GM12878 (cell line): ENCODE results near the gene DAZAP1. TPM values are rescaled to one million over a fixed set of nuclear protein-coding genes. Genes with fewer than 3 reads are reported as not detected.

ENCODE experiments used
- CBFB ChIP-seq: IDR thresholded peaks from 2 replicates; pipeline ENCODE4 v1.6.1; 2016; ENCODE audit warnings: antibody characterized with exemption, low read depth
- CBX5 ChIP-seq: sonication (generic); IDR thresholded peaks from 2 replicates; pipeline ENCODE4 v1.6.1; 2016; ENCODE audit warnings: low read depth, moderate library complexity, mild to moderate bottlenecking, inconsistent platforms
- ELK1 ChIP-seq: IDR thresholded peaks from 2 replicates; pipeline ENCODE4 v1.6.1; 2012; ENCODE audit warnings: low read depth, low read length, improper control_type of control experiment
- ESRRA ChIP-seq: IDR thresholded peaks from 2 replicates; pipeline ENCODE4 v1.6.1; 2012; ENCODE audit warnings: mild to moderate bottlenecking, low read length, improper control_type of control experiment
- FOS ChIP-seq: IDR thresholded peaks from 3 replicates; pipeline ENCODE4 v1.6.1; 2011; ENCODE audit warnings: borderline replicate concordance; ENCODE audit not compliant: insufficient read length; ENCODE audit errors: extremely low read depth
- FOXM1 ChIP-seq: IDR thresholded peaks from 2 replicates; pipeline ENCODE4 v1.6.1; 2012; ENCODE audit warnings: low read depth, mild to moderate bottlenecking, inconsistent platforms, low read length, moderate library complexity
- GATAD2B ChIP-seq: fragments of 450-650 bp; conservative IDR thresholded peaks from 2 replicates; pipeline ENCODE4 v1.6.1; 2017; ENCODE audit warnings: low read depth, mild to moderate bottlenecking, moderate library complexity
- IKZF2 ChIP-seq, 2 experiments: fragments of 450-650 bp; IDR thresholded peaks; 2 replicates each; pipeline ENCODE4 v1.6.1; 2017; ENCODE audit warnings: mild to moderate bottlenecking in 2 of 2, moderate library complexity in 2 of 2
- NFIC ChIP-seq: IDR thresholded peaks from 2 replicates; pipeline ENCODE4 v1.6.1; 2012; ENCODE audit warnings: low read depth, mild to moderate bottlenecking, inconsistent platforms, low read length, moderate library complexity
- NRF1 ChIP-seq: conservative IDR thresholded peaks from 2 replicates; pipeline ENCODE4 v1.6.1; 2011; ENCODE audit warnings: mild to moderate bottlenecking, low read depth, low read length, improper control_type of control experiment
- PAX8 ChIP-seq: fragments of 450-650 bp; IDR thresholded peaks from 2 replicates; pipeline ENCODE4 v1.6.1; 2017; ENCODE audit warnings: mild to moderate bottlenecking, moderate library complexity
- PBX3 ChIP-seq: IDR thresholded peaks from 2 replicates; pipeline ENCODE4 v1.6.1; 2011; ENCODE audit warnings: mild to moderate bottlenecking, low read depth, low read length, moderate library complexity; ENCODE audit not compliant: insufficient replicate concordance
- POLR2AphosphoS5 ChIP-seq: IDR thresholded peaks from 2 replicates; pipeline ENCODE4 v1.6.1; 2011; ENCODE audit warnings: mild to moderate bottlenecking, low read length, inconsistent platforms
- SIN3A ChIP-seq: IDR thresholded peaks from 2 replicates; pipeline ENCODE4 v1.6.1; 2012; ENCODE audit warnings: low read depth, low read length, improper control_type of control experiment
- SIX5 ChIP-seq: IDR thresholded peaks from 2 replicates; pipeline ENCODE4 v1.6.1; 2011; ENCODE audit warnings: mild to moderate bottlenecking, low read depth, low read length, moderate library complexity; ENCODE audit not compliant: severe bottlenecking
- SMAD5 ChIP-seq: IDR thresholded peaks from 2 replicates; pipeline ENCODE4 v1.6.1; 2016; ENCODE audit warnings: antibody characterized with exemption, low read depth
- TAF1 ChIP-seq: IDR thresholded peaks from 2 replicates; pipeline ENCODE4 v1.6.1; 2011; ENCODE audit warnings: mild to moderate bottlenecking, low read depth, low read length, borderline replicate concordance
- ZNF217 ChIP-seq: fragments of 450-650 bp; IDR thresholded peaks from 2 replicates; pipeline ENCODE4 v1.6.1; 2017; ENCODE audit warnings: antibody characterized with exemption, mild to moderate bottlenecking
- polyA plus RNA-seq, 11 experiments: library from polyadenylated mRNA; depleted of rRNA in 4 of 11; unstranded in 6 of 11; stranded (reverse) in 5 of 11; fragments of >200 nt; fragmentation: Nextera tagmentation in 4 of 11; fragmentation: Illumina TruSeq in 1 of 11; extraction: Ambion mirVana in 4 of 11; extraction: Trizol in 1 of 11; gene quantifications; 1 replicate in 1 of 11; 2 replicates in 10 of 11; pipeline versions ENCODE4 v1.2.1 to v1.2.3, GENCODE V29; 2011 to 2016; ENCODE audit warnings: inconsistent platforms in 2 of 11, missing spikeins in 2 of 11, low read depth in 1 of 11
- total RNA-seq, 4 experiments: library from RNA; depleted of rRNA in 3 of 4; stranded (reverse); fragments of >200 nt in 3 of 4; fragmentation: Illumina TruSeq in 1 of 4; extraction: Trizol in 1 of 4; gene quantifications; 2 replicates each; pipeline versions ENCODE4 v1.2.1 to v1.2.3, GENCODE V29; 2013 to 2021
- TF ChIP-seq, protein P1 (sequence below): fragments of 450-650 bp; IDR thresholded peaks from 2 replicates; pipeline ENCODE4 v1.6.1; 2017; ENCODE audit warnings: low read depth, mild to moderate bottlenecking, moderate library complexity
- TF ChIP-seq, protein P2 (sequence below): fragments of 150-350 bp; IDR thresholded peaks from 2 replicates; pipeline ENCODE4 v1.6.1; 2016; ENCODE audit warnings: low read depth, low read length
- TF ChIP-seq, protein P3 (sequence below): IDR thresholded peaks from 2 replicates; pipeline ENCODE4 v1.6.1; 2011; ENCODE audit warnings: borderline replicate concordance, low read depth, mild to moderate bottlenecking, moderate library complexity, low read length; ENCODE audit not compliant: insufficient read depth, poor library complexity, severe bottlenecking

Gene DAZAP1
- total and polyA plus RNA-seq, 10 of the 15 experiments (the other 5 are each of a cell fraction or from before 2014, with no cell fraction given), result 9.9 to 240 (median 92.3) TPM

DNA sequence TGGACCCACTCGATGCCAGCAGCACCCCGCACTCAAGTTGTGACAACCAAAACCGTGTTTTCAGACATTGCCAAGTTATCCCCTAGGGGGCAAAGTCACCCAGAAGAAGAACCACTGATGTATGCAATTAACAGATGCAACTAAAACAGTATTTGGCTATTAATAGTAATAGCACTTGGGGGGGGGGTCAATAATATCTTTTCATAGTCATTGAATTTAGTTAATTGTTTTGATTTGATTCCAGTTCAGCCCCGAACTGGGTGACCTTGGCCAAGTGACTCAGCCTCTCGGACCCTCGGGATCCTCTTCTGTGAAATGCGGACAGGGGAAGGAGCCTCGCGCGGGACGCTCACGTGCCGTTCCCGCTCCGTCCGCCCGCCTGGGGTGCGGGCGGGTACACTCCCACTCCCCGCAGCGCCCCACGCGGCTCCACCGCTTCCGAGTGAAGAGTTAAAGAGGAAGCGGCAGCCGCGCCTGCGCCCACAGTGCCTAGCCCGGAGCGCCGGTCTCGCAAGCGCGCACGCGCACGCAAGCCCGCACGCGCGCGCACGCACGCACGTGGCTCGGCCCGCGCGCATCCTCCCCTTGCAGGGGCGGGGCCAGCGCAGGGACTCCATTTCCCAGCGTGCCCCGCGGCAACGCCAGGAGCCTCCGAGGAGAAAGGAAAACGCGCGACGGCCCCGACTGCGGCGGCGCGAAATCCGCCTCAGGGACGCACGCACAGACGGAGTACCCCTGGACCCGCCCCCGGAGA, 435 bp upstream of the DAZAP1 start (continued):
- TF ChIP-seq, protein P1, sequence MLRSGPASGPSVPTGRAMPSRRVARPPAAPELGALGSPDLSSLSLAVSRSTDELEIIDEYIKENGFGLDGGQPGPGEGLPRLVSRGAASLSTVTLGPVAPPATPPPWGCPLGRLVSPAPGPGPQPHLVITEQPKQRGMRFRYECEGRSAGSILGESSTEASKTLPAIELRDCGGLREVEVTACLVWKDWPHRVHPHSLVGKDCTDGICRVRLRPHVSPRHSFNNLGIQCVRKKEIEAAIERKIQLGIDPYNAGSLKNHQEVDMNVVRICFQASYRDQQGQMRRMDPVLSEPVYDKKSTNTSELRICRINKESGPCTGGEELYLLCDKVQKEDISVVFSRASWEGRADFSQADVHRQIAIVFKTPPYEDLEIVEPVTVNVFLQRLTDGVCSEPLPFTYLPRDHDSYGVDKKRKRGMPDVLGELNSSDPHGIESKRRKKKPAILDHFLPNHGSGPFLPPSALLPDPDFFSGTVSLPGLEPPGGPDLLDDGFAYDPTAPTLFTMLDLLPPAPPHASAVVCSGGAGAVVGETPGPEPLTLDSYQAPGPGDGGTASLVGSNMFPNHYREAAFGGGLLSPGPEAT, result peak; percentile 50; the same call in 1 of the 2 replicates
- TF ChIP-seq NRF1, result peak; percentile 72
- TF ChIP-seq GATAD2B, result peak; percentile 80
- TF ChIP-seq SIN3A, result no peak
- TF ChIP-seq, protein P2, sequence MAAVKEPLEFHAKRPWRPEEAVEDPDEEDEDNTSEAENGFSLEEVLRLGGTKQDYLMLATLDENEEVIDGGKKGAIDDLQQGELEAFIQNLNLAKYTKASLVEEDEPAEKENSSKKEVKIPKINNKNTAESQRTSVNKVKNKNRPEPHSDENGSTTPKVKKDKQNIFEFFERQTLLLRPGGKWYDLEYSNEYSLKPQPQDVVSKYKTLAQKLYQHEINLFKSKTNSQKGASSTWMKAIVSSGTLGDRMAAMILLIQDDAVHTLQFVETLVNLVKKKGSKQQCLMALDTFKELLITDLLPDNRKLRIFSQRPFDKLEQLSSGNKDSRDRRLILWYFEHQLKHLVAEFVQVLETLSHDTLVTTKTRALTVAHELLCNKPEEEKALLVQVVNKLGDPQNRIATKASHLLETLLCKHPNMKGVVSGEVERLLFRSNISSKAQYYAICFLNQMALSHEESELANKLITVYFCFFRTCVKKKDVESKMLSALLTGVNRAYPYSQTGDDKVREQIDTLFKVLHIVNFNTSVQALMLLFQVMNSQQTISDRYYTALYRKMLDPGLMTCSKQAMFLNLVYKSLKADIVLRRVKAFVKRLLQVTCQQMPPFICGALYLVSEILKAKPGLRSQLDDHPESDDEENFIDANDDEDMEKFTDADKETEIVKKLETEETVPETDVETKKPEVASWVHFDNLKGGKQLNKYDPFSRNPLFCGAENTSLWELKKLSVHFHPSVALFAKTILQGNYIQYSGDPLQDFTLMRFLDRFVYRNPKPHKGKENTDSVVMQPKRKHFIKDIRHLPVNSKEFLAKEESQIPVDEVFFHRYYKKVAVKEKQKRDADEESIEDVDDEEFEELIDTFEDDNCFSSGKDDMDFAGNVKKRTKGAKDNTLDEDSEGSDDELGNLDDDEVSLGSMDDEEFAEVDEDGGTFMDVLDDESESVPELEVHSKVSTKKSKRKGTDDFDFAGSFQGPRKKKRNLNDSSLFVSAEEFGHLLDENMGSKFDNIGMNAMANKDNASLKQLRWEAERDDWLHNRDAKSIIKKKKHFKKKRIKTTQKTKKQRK, result no peak
- TF ChIP-seq, protein P3, sequence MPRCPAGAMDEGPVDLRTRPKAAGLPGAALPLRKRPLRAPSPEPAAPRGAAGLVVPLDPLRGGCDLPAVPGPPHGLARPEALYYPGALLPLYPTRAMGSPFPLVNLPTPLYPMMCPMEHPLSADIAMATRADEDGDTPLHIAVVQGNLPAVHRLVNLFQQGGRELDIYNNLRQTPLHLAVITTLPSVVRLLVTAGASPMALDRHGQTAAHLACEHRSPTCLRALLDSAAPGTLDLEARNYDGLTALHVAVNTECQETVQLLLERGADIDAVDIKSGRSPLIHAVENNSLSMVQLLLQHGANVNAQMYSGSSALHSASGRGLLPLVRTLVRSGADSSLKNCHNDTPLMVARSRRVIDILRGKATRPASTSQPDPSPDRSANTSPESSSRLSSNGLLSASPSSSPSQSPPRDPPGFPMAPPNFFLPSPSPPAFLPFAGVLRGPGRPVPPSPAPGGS, result no peak
- no peak for TF ChIP-seq SMAD5
- 0 out of 2 replicates have a peak, but pooled peaks have one; percentile 35 for TF ChIP-seq TAF1
- TF ChIP-seq POLR2AphosphoS5, result peak; percentile 62
- TF ChIP-seq ZNF217, result peak; percentile 68; the same call in 1 of the 2 replicates
- no peak for TF ChIP-seq FOXM1
- TF ChIP-seq NFIC, result no peak; the same call in 1 of the 2 replicates
- TF ChIP-seq PAX8, result no peak
- TF ChIP-seq ELK1, result no peak
- no peak for TF ChIP-seq CBX5
- TF ChIP-seq SIX5, result peak; percentile 77
- peak; percentile 20 to 53; a peak in 1 of 4 replicates for TF ChIP-seq IKZF2 (IDR thresholded peaks at IDR 0.05)
- TF ChIP-seq PBX3, result no peak
- TF ChIP-seq ESRRA, result no peak
- 0 out of 2 replicates have a peak, but pooled peaks have one; percentile 25 for TF ChIP-seq CBFB
- no peak for TF ChIP-seq FOS
